Sigmoid colon (tissue), 4 donors: ENCODE data around the gene MAL.

ENCODE experiments used
- CTCF ChIP-seq, 4 experiments: fragments of 450-650 bp in 3 of 4; fragments of 200-600 bp in 1 of 4; IDR thresholded peaks; one replicate each; pipeline ENCODE4 v1.5.1; 2016 to 2019; ENCODE audit warnings: antibody characterized with exemption in 4 of 4, mild to moderate bottlenecking in 3 of 4, moderate library complexity in 2 of 4
- EP300 ChIP-seq, 4 donors: sonication (generic); formaldehyde crosslinking; IDR thresholded peaks; one replicate each; pipeline ENCODE4 v1.6.1; 2017; ENCODE audit warnings: antibody characterized with exemption in 4 of 4
- POLR2AphosphoS5 ChIP-seq, 4 donors: sonication (generic); formaldehyde crosslinking; IDR thresholded peaks; one replicate each; pipeline ENCODE4 v1.6.1; 2017; ENCODE audit warnings: antibody characterized with exemption in 4 of 4

GRCh38 chr2:94978917-94979316 is 46.6 kb upstream of the MAL start:
- TF ChIP-seq EP300 (IDR thresholded peaks at IDR 0.05) (no peak), POLR2AphosphoS5 (IDR thresholded peaks at IDR 0.05) (no peak), CTCF (IDR thresholded peaks at IDR 0.05) (no peak)
